ENCODE results near the gene TRPM3.

Gene TRPM3

DNA sequence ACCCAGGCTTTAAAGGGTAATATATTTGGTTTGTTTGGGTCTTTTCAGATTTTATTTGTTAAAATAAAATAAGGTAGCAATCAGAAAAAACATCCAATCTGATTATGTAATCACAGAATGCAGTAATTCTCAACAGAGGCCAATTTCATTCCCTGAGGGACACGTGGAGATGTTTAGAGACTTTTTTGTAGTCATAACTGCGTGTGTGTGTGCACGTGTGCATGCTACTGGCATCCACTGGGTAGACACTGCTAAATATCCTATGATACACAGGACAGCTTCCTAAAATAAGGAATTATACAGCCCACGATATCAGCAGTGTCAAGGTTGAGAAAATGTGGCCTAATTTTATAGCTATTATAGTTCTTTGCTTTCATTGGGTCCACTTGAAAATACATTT lies 526.2 kb downstream of the TRPM3 start:
- H3K27ac ChIP-seq, result no peak overlapping the region
- TF ChIP-seq, protein P1, sequence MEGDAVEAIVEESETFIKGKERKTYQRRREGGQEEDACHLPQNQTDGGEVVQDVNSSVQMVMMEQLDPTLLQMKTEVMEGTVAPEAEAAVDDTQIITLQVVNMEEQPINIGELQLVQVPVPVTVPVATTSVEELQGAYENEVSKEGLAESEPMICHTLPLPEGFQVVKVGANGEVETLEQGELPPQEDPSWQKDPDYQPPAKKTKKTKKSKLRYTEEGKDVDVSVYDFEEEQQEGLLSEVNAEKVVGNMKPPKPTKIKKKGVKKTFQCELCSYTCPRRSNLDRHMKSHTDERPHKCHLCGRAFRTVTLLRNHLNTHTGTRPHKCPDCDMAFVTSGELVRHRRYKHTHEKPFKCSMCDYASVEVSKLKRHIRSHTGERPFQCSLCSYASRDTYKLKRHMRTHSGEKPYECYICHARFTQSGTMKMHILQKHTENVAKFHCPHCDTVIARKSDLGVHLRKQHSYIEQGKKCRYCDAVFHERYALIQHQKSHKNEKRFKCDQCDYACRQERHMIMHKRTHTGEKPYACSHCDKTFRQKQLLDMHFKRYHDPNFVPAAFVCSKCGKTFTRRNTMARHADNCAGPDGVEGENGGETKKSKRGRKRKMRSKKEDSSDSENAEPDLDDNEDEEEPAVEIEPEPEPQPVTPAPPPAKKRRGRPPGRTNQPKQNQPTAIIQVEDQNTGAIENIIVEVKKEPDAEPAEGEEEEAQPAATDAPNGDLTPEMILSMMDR (conservative IDR thresholded peaks at IDR 0.05), result no peak
- no peak for TF ChIP-seq ZFX (IDR thresholded peaks at IDR 0.05)

DNA sequence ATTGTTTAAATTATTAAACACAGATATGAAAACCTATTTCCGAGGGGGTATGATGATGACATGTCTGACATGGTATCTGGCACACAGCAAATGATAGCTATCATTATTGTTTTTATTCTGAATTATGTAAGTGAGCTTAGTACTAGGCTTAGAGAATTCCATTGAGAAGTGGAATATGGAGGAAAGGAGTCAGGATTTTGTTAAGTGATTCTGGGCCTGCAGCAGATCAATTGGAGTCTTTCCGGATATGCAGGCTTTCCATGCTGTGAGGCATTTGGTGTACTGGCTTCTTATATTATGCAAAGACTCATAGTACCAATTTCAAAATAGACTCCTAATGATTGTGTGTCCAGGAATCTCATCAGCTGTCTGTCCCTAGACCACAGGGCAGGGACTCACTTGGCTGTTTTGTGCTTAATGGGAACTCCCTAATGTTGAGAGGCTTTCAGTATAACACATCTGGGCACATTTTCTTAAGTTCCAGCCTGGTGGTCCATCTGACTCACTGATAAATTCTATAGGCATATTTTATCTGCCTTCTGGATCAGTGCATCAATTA lies 527.0 kb downstream of the TRPM3 start:
- no peak for TF ChIP-seq ZFX (IDR thresholded peaks at IDR 0.05)
- TF ChIP-seq, protein P1 (conservative IDR thresholded peaks at IDR 0.05), result no peak
- no peak overlapping the region for H3K27ac ChIP-seq

DNA sequence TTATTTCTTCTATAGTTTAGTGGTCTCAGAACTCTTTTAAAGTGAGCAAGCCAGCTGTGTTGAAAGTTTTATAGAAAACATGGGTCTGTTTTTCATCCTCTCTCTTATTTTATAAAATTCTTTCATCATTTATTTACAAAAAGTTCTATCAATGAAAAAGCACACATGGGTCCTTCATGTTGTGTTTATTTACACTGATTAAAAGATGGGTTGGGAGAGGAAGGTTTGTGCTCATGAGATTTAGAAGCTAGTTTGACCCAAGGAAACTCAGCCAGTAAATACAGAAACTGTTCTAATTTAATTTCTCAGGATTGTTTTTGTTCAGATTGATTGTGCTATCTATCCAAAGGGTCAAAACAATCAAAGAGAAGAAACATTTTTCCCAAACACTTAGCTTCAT lies 528.2 kb downstream of the TRPM3 start:
- TF ChIP-seq, protein P1 (conservative IDR thresholded peaks at IDR 0.05), result no peak
- no peak for TF ChIP-seq ZFX (IDR thresholded peaks at IDR 0.05)
- H3K27ac ChIP-seq, result no peak overlapping the region

DNA sequence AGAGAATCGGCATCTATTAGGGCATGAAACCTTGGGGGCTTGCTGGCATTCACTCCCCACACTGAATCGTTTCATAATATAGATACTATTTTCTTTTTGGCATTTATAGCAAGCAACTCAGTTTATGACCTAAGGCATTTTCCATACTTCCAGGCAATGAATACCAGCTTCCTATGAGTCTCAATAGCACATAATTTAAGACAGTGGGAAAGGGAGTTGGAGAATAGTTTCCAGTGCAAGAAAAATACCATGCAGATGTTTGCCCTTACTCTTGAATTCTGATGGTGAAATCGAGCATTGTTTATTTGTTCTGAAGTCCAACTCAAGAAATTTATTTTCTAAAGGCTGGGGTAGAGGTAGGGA lies 531.1 kb downstream of the TRPM3 start:
- no peak overlapping the region for H3K27ac ChIP-seq
- TF ChIP-seq, protein P1 (conservative IDR thresholded peaks at IDR 0.05), result no peak
- TF ChIP-seq ZFX (IDR thresholded peaks at IDR 0.05), result no peak

DNA sequence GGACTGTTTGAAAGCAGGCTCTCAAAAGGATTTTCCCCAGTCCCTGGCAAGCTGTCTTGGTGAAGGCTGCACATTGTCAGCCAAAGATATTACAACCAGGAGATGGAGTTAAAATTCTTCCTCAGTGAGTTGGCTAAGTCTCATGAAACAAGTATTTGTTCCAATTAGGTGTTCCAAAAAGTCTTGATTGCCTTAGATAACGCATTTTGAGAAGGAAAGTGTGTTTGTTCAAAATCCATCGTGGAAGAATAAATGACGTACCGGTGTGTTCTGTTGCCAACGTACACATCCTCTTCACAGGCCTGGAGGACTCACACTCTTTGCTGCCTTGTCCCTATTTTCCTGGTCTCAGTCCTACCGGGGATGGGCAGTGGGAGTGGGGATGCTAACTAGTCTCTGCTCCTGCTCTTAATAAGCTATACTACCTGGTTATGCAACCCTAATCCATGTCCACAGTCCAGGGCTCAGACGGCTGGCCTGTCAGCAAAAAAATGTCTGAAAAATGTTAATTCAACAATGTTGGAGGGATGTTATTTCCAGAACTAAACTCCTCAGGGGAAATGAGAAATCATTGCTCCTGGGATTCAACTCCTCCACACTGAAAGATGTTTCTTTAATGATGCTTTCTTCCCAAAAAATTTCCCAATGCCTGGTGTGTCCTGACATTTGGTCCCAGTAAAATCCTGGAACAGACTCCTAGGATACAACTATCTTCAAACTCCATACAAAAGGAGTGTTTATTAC lies 531.7 kb downstream of the TRPM3 start:
- H3K27ac ChIP-seq, result no peak overlapping the region
- TF ChIP-seq, protein P1 (conservative IDR thresholded peaks at IDR 0.05), result no peak
- TF ChIP-seq ZFX (IDR thresholded peaks at IDR 0.05), result no peak

DNA sequence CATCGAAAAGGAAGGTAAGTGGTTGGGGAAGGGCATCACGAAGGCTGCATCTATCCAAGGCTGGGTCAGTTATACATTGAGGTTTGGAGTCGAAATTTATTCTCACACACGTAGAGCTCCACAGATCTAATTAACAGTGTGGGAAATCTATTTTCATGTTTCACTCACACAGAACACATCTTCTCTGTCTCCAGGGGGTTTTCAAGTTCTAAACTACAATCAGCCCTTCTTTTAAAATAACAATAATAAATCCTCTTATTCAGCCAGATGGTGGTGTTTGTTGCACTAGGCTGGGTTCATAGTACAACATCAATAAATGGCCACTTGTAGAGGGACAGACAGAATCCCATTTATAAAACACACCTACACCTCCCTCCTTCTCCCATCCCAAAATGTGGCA lies 532.4 kb downstream of the TRPM3 start:
- no peak overlapping the region for H3K27ac ChIP-seq

DNA sequence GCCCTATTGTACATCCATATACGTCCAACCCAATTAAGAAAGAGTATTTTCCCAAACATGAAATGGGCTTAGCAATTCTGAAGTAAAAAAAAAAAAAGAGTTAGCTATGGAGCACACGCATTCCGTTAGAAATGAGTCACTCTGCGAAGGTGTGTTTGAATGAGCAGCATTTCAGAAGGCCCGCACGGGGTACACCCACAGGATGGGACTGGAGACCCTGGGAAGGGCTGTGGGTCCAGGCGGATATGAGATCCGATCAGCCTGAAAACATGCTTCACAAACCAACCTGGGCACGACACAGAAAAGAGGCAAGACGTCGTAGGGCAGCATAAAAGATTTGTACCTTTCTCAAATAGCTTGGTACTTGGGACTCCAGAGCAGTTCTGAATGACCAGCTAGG lies 533.0 kb downstream of the TRPM3 start:
- TF ChIP-seq ZFX (IDR thresholded peaks at IDR 0.05), result no peak
- TF ChIP-seq, protein P1 (conservative IDR thresholded peaks at IDR 0.05), result no peak
- H3K27ac ChIP-seq, result no peak overlapping the region

More for the DNA sequence above, 532.4 kb downstream of the TRPM3 start:
- TF ChIP-seq, protein P1 (conservative IDR thresholded peaks at IDR 0.05), result no peak
- TF ChIP-seq ZFX (IDR thresholded peaks at IDR 0.05), result no peak

All from C4-2B (cell line).